ENCODE results near the gene ITIH2.
"Not testable (repeated sequence)": the region's sequence is repeated elsewhere in the genome, so short reads cannot be mapped to it uniquely, and the experiment has no call there.

Gene ITIH2

DNA sequence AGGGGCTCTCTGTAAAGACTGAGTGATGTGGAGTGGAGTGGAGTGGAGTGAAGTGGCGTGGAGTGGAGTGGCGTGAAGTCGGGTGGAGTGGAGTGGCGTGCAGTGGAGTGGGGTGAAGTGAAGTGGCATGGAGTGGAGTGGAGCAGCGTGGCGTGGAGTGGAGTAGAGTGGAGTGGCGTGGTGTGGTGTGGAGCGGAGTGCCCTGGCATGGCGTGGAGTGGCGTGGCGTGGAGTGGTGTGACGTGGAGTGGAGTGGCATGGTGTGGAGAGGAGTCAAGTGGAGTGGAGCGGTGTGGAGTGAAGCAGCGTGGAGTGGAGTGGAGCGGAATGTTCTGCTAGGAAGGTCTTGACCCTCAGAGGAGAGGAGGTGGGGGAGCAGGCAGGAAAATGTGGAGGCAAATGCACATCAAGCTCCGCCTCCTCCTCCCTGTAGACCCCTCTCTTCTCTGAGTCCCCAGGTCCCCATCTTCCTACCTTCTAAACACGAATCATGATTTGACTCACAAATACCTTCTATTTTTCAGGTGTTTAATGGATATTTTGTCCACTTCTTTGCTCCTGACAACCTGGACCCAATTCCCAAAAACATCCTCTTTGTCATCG, 19.9 kb downstream of the ITIH2 start:
- TF ChIP-seq, protein P1, sequence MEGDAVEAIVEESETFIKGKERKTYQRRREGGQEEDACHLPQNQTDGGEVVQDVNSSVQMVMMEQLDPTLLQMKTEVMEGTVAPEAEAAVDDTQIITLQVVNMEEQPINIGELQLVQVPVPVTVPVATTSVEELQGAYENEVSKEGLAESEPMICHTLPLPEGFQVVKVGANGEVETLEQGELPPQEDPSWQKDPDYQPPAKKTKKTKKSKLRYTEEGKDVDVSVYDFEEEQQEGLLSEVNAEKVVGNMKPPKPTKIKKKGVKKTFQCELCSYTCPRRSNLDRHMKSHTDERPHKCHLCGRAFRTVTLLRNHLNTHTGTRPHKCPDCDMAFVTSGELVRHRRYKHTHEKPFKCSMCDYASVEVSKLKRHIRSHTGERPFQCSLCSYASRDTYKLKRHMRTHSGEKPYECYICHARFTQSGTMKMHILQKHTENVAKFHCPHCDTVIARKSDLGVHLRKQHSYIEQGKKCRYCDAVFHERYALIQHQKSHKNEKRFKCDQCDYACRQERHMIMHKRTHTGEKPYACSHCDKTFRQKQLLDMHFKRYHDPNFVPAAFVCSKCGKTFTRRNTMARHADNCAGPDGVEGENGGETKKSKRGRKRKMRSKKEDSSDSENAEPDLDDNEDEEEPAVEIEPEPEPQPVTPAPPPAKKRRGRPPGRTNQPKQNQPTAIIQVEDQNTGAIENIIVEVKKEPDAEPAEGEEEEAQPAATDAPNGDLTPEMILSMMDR (IDR thresholded peaks at IDR 0.05; ENCODE audit: low read depth, low read length) = no peak
- no peaks in the 10 kb centered on the region for H3K4me1 ChIP-seq
- peaks cover 36% of the 10 kb centered on the region for H3K27me3 ChIP-seq
- no peaks in the 10 kb centered on the region for H3K36me3 ChIP-seq
- DNase-seq = no peak
- H3K9me3 ChIP-seq = no peaks in the 10 kb centered on the region
- no peak overlapping the region for H3K4me3 ChIP-seq (ENCODE audit: low read depth, low read length)

DNA sequence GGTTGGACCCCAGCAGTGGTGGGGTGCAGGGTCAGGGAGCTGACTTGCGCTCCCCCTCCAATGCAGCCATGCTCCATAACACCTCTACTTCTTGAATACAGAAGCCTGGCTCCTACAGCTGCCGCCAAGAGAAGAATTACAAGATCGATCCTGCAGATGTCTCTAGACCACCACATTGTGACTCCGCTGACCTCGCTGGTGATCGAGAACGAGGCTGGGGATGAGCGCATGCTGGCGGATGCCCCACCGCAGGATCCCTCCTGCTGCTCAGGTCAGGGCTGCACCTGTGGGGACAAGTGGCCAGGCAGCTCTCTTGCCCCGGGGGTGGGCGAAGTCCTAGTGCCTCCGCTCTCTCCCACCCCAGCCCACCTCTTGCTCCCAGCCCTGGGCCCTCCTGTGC, 31.7 kb downstream of the ITIH2 start:
- peak; percentile 13 for DNase-seq
- Histone ChIP-seq H3K9me3 (no peaks in the 10 kb centered on the region), H3K36me3 (no peaks in the 10 kb centered on the region), H3K4me3 (ENCODE audit: low read depth, low read length) (no peak overlapping the region), H3K4me1 (no peaks in the 10 kb centered on the region), H3K27me3 (0 out of 2 replicates have a peak, but pooled peaks cover 2% of the 10 kb centered on the region)
- TF ChIP-seq, protein P1 (IDR thresholded peaks at IDR 0.05; ENCODE audit: low read depth, low read length) = no peak

DNA sequence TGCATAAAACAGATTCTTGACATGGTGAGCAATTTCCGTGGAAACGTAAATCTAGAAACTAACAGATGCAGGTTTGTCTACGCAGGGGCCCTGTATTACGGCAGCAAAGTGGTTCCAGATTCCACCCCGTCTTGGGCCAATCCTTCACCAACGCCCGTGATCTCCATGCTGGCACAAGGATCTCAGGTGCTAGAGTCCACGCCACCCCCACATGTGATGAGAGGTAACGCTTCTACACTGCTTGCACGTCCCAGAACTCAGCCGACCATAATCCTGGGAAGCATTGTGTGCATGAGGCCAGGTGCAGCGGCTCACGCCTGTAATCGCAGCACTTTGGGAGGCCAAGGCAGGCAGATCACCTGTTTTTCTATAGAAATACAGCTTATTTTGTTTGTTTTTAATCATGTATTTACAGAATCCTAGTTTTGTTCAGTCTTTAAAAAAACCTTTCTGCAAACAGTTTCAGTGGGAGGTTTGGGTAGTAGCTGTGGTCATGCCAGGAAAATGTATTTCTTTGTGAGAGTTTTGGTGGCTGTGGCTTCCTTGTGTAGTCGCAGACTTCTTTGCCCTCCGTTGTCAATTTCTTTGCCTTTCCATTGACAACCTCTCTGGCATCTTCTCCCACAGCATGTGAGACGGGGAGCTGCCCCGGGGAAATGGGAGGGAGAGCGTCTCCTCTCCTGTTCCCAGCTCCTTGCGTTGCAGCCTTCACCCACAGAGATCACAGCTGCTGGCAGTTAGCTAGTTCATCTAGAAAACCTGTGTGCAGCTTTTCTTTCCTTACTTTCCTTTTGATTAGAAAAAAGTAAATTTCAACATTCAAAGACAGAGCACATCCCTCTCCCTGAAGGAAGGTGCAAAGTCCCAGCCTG, 35.7 kb downstream of the ITIH2 start:
- H3K36me3 ChIP-seq = no peaks in the 10 kb centered on the region
- H3K27me3 ChIP-seq = no peaks in the 10 kb centered on the region
- H3K4me3 ChIP-seq (ENCODE audit: low read depth, low read length) = no peak overlapping the region
- TF ChIP-seq, protein P1 (IDR thresholded peaks at IDR 0.05; ENCODE audit: low read depth, low read length) = no peak
- H3K9me3 ChIP-seq = no peaks in the 10 kb centered on the region
- no peak for DNase-seq
- no peaks in the 10 kb centered on the region for H3K4me1 ChIP-seq

DNA sequence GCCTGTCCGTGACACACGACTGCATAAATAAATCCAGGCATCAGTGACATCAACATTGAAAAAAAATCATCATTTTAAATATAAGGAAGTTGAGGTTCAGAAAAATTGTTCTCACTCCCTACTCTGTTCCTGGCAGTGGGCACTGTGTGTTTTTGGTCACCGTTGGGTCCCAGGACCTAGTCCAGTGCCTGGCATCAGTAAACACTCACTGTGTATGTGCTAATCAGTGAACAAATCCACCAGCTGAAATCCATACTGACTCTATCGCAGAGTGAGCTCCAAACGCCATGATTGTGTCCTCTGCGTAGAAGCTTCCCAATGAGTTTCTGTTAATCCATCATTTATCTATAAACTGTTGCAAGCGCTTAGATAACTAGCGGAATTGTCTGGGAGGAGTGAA, 41.2 kb downstream of the ITIH2 start:
- H3K4me3 ChIP-seq (ENCODE audit: low read depth, low read length) = no peak overlapping the region
- DNase-seq = no peak
- H3K27me3 ChIP-seq = no peaks in the 10 kb centered on the region
- TF ChIP-seq, protein P1 (IDR thresholded peaks at IDR 0.05; ENCODE audit: low read depth, low read length) = no peak
- no peaks in the 10 kb centered on the region for H3K36me3 ChIP-seq
- no peaks in the 10 kb centered on the region for H3K4me1 ChIP-seq
- no peaks in the 10 kb centered on the region for H3K9me3 ChIP-seq

DNA sequence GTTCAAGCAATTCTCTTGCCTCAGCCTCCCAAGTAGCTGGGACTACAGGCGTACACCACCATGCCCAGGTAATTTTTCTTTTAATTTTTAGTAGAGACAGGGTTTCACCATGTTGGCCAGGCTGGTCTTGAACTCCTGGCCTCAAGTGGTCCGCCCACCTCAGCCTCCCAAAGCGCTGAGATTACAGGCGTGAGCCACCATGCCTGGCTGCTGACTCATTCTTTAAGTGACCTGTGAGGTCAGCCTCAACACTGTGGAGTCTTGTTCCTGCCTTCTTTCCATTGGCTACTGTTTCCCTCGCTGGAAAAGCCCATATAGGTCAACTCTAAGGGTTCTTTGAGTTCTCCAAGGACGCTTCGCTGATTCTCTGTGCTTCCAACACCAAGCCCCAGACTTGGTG, 45.5 kb downstream of the ITIH2 start:
- not testable (repeated sequence) for H3K4me3 ChIP-seq (ENCODE audit: low read depth, low read length); H3K9me3 ChIP-seq; H3K4me1 ChIP-seq; DNase-seq; H3K27me3 ChIP-seq
- peaks cover 10% of the 10 kb centered on the region for H3K36me3 ChIP-seq

DNA sequence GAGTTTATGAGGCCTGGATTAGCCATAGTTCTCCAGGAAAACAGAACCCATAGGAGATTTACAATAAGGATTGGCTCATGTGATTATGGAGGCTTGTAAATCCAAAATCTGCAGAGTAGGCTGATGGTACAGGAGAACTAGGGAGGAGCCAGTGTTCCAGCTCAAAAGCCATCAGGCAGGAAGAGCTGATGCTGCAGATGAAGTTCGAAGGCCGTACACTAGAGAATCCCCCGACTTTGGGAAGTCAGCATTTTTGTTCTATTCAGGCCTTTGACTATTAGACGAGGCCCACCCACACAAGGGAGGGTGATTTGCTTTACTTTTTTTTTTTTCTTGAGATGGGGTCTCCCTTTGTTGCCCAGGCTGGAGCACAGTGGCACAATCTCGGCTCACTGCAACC, 47.1 kb downstream of the ITIH2 start:
- H3K4me1 ChIP-seq = no peaks in the 10 kb centered on the region
- no peaks in the 10 kb centered on the region for H3K27me3 ChIP-seq
- no peak overlapping the region for H3K4me3 ChIP-seq (ENCODE audit: low read depth, low read length)
- DNase-seq = no peak
- TF ChIP-seq, protein P1 (IDR thresholded peaks at IDR 0.05; ENCODE audit: low read depth, low read length) = no peak
- H3K9me3 ChIP-seq = no peaks in the 10 kb centered on the region
- H3K36me3 ChIP-seq = peaks cover 18% of the 10 kb centered on the region

Data from BE2C (cell line).